Kidney (tissue), 22 donors: ENCODE data around the gene NKAIN2. TPM values are rescaled to one million over a fixed set of nuclear protein-coding genes. Genes with fewer than 3 reads are reported as not detected.
A peak's percentile ranks its signal among the peaks of the same experiment; 100 is the strongest.

Source experiments
- DNase-seq, 5 donors: peaks; one replicate each; pipeline ENCODE4 v3.0.0-alpha.2; 2013 to 2020
- FAIRE-seq: peaks from 2 replicates; lab custom pipeline; 2012; peaks lifted over from hg19 to GRCh38; lab: Jason Lieb, UNC
- H3K27ac ChIP-seq, 2 donors: one replicate each; pipeline ENCODE4 v1.7.0; 2013; ENCODE audit warnings: low read depth in 2 of 2, low read length in 2 of 2, inconsistent platforms in 1 of 2
- H3K27me3 ChIP-seq: one replicate; pipeline ENCODE4 v1.7.1; 2013; ENCODE audit warnings: low read length, inconsistent platforms; ENCODE audit not compliant: control insufficient read depth, insufficient read depth
- H3K36me3 ChIP-seq, 3 donors: one replicate each; pipeline versions ENCODE4 v1.7.0 to v1.7.1; 2013; ENCODE audit warnings: low read length in 3 of 3, control low read depth in 1 of 3, inconsistent platforms in 1 of 3; ENCODE audit not compliant: insufficient read depth in 3 of 3, control insufficient read depth in 2 of 3
- H3K4me1 ChIP-seq, 3 donors: one replicate each; pipeline versions ENCODE4 v1.7.0 to v1.7.1; 2013; ENCODE audit warnings: low read length in 3 of 3, inconsistent platforms in 1 of 3, low read depth in 1 of 3; ENCODE audit not compliant: control insufficient read depth in 2 of 3, insufficient read depth in 2 of 3
- H3K4me3 ChIP-seq, 3 donors: one replicate each; pipeline versions ENCODE4 v1.7.0 to v1.8.1; 2013; ENCODE audit warnings: low read length in 3 of 3, control low read depth in 1 of 3, inconsistent platforms in 1 of 3
- H3K9ac ChIP-seq, 3 donors: one replicate each; pipeline versions ENCODE4 v1.7.0 to v1.7.1; 2013; ENCODE audit warnings: low read length in 3 of 3, control low read depth in 1 of 3, inconsistent platforms in 1 of 3
- H3K9me3 ChIP-seq, 3 donors: one replicate each; pipeline versions ENCODE4 v1.7.0 to v1.7.1; 2013; ENCODE audit warnings: low read length in 3 of 3, control low read depth in 1 of 3, inconsistent platforms in 1 of 3; ENCODE audit not compliant: control insufficient read depth in 2 of 3, insufficient read depth in 1 of 3
- CTCF ChIP-seq: IDR thresholded peaks from 3 replicates; pipeline ENCODE4 v1.5.1; 2012; ENCODE audit warnings: mild to moderate bottlenecking, moderate library complexity, borderline replicate concordance; ENCODE audit not compliant: insufficient read depth; ENCODE audit errors: extremely low read depth
- intact Hi-C: fragments of 100-400 bp; cut with DNase I; formaldehyde crosslinking; loops from one replicate; pipeline ENCODE4 v1.11.1; 2022
- long read RNA-seq, 10 donors: library from polyadenylated mRNA in 1 of 10; unstranded in 1 of 10; transcript quantifications; one replicate each; pipeline ENCODE4 v2.0.0 and lab custom pipeline, GENCODE V29; 2021 to 2026
- polyA plus RNA-seq: library from polyadenylated mRNA; stranded (reverse); fragments of 350-450 nt; fragmentation: Illumina TruSeq; extraction: RNeasy Lipid Tissue Mini Kit (QIAGEN cat#74804); gene quantifications from one replicate; pipeline ENCODE4 v1.2.3, GENCODE V29; 2014; ENCODE audit warnings: low read depth, low replicate concordance; ENCODE audit not compliant: insufficient read depth
- total RNA-seq: library from RNA; stranded (reverse); fragmentation: NEBNext Ultra II Directional; extraction: Animal tissue kit (Norgen Biotek cat#: 25700); gene quantifications from one replicate; pipeline ENCODE4 v1.2.1, GENCODE V29; 2021
- donor health status: control.
- donor health status: control.
- donor health status: control.
- donor health status: control.
- donor health status: control.
- donor health status: DM: yes; HTN: yes; CAD: no.
- donor health status: Normal renal cell carcinoma (clear cell type).

The NKAIN2 gene
- total RNA-seq = 1.8 TPM
- 0.39 TPM for polyA plus RNA-seq
- long read RNA-seq, donor 1 = 0 reads
- long read RNA-seq, donor 2 = 0 reads
- long read RNA-seq, donor 3 = 0 reads
- long read RNA-seq, donor 4 = 0 reads
- long read RNA-seq, donor 5 = 0 reads
- long read RNA-seq, donor 6 = 0 reads
- long read RNA-seq, donor 7 = 0 reads
- long read RNA-seq, donor 8, partial matches to known transcripts = 7 of 7 reads
- long read RNA-seq, donor 8, other reads (novel, unspliced or antisense) = 0 of 7 reads
- long read RNA-seq, donor 9, partial matches to known transcripts = 6 of 7 reads
- long read RNA-seq, donor 9, other reads (novel, unspliced or antisense) = 0 of 7 reads
- long read RNA-seq, donor 10 = 0 reads

DNA sequence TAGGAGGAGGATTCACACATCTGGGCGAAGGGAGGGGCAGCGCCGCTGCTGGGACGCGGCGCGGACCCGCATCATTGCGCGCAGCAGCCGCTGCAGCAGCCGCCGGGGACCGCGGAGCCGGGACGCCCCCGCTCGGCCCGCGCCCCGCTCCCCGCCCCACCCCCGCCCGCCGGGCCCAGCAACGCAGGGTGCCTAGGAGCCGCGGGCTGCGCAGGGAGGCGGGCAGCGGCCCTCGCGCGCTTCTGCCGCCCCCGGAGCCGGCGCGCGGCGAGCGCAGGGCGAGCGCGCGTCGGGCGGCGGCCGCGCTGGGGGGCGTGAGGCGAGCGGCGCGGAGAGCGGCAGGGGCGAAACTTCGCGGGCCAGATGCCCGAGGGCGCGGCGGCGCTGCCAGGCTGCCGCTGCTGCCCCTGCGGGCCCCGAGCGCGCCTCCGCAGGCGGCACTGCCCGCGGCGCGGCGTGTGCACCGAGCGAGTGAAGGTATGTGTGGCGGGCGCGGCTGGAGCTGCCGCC, at the start of gene NKAIN2:
Gene NKAIN2, plus strand, starts transcription at position 362 of the 510 bp plus-strand sequence.
- no peaks in the 10 kb centered on the region for H3K9me3 ChIP-seq
- peak within 1 kb of the TSS in 1 of 3 donors; percentile 39 for H3K9ac ChIP-seq
- H3K4me3 ChIP-seq = peak within 1 kb of the TSS in 2 of 3 donors; percentile 46 to 64
- H3K36me3 ChIP-seq = no peaks in the 10 kb centered on the region
- TF ChIP-seq CTCF = no peak
- no peaks in the 10 kb centered on the region for H3K27me3 ChIP-seq
- H3K27ac ChIP-seq = no peak within 1 kb of the TSS
- intact Hi-C loops = no loop called here
- peaks cover 0 to 3% (median 0%) of the 10 kb centered on the region in 3 donors for H3K4me1 ChIP-seq
- FAIRE-seq (no peak), DNase-seq (no peak)

- FAIRE-seq = no peak
- Histone ChIP-seq H3K27me3 (no peaks in the 10 kb centered on the region), H3K9me3 (peaks cover 0 to 2% (median 0%) of the 10 kb centered on the region in 3 donors), H3K9ac (no peak overlapping the region), H3K4me3 (no peak overlapping the region), H3K4me1 (no peaks in the 10 kb centered on the region), H3K36me3 (no peaks in the 10 kb centered on the region), H3K27ac (no peak overlapping the region)
- intact Hi-C loops = no loop called here
- TF ChIP-seq CTCF = no peak
- DNase-seq = no peak
Measured at GRCh38 chr6:123759472-123759871, 44.2 kb upstream of the NKAIN2 start.

- FAIRE-seq (no peak), DNase-seq (no peak)
- H3K9ac ChIP-seq = no peak overlapping the region
- H3K27me3 ChIP-seq = no peaks in the 10 kb centered on the region
- TF ChIP-seq CTCF = no peak
- H3K36me3 ChIP-seq = no peaks in the 10 kb centered on the region
- no peaks in the 10 kb centered on the region for H3K9me3 ChIP-seq
- intact Hi-C loops = no loop called here
- no peak overlapping the region for H3K27ac ChIP-seq
- H3K4me3 ChIP-seq = no peak overlapping the region
- H3K4me1 ChIP-seq = no peaks in the 10 kb centered on the region
Measured at GRCh38 chr6:123763904-123764303, 39.8 kb upstream of the NKAIN2 start.
